ENCODE results near the gene FBLN1.

FBLN1 gene

GRCh38 chr22:45640291-45640940, 137.7 kb downstream of the FBLN1 start:
- no peak for DNase-seq (ENCODE audit: low spot score)

GRCh38 chr22:45640941-45641621, 138.4 kb downstream of the FBLN1 start:
- no peak for DNase-seq (ENCODE audit: low spot score)

DNA sequence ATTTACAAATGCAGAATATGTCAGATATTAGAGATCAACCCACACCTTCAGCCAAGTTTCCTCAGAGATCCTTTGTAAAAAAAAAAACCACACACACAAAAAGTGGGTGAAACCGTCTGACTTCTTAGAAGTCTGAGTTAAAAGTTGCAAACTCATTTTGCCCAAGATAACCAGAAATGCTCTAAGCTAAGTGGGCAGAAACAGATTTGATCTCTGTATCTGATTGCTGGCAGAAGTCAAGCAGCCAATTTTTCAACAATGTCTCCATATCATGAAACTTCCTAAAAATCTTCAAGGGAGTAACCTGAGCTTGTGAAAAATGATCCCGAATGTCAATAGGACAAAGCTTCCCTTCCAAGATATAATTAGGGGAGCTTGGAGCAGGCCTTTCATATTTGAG, 140.3 kb downstream of the FBLN1 start:
- peak; percentile 19 for DNase-seq (ENCODE audit: low spot score)

GRCh38 chr22:45644714-45645113, 142.0 kb downstream of the FBLN1 start:
- DNase-seq (ENCODE audit: low spot score): no peak

GRCh38 chr22:45645150-45645525, 142.5 kb downstream of the FBLN1 start:
- no peak for DNase-seq (ENCODE audit: low spot score)

DNA sequence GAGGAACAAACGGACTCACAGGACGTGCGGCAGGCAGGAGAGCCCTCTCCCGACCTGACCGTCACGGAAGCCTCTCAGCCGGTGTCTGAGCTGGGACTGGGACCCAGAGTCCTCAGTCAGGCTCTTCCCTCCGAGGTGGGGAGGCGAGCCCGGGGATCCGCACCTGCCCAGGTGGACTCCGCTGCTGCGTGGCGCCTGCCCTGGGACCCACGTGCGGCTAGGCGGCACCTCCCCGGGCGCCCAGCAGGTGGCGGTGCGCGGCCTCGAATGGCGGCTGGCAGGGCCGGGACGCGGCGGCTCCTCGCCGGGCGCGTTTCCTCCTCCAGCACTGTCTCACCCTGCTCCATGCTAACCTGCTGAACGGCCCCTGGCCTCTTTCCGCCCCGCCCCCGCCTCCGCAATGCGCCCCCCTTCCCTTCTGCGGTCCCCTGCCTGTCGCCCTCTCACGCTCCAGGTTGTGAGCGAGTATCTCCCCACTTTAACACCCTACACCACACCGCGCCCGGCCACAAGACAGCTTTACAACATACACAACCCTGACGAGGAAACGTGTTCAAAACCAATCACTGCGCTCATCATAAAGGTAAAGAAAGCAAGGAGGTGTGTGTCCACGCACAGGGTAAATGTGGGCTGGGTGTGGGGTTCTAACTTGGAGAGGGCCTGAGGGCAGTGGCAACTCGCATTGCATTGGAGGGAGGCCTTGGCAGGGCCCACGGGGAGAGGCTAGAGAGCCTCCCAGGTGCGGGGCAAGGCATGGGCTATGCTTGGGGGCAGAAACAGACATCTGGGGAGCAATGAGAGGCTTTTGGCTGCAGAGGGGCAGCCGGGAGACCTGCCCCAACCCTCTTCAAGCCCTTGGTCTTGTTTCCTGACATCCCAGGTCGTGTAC, 143.1 kb downstream of the FBLN1 start:
- peak; percentile 82 for DNase-seq (ENCODE audit: low spot score)

GRCh38 chr22:45647532-45648225, 145.0 kb downstream of the FBLN1 start:
- no peak for DNase-seq (ENCODE audit: low spot score)

DNA sequence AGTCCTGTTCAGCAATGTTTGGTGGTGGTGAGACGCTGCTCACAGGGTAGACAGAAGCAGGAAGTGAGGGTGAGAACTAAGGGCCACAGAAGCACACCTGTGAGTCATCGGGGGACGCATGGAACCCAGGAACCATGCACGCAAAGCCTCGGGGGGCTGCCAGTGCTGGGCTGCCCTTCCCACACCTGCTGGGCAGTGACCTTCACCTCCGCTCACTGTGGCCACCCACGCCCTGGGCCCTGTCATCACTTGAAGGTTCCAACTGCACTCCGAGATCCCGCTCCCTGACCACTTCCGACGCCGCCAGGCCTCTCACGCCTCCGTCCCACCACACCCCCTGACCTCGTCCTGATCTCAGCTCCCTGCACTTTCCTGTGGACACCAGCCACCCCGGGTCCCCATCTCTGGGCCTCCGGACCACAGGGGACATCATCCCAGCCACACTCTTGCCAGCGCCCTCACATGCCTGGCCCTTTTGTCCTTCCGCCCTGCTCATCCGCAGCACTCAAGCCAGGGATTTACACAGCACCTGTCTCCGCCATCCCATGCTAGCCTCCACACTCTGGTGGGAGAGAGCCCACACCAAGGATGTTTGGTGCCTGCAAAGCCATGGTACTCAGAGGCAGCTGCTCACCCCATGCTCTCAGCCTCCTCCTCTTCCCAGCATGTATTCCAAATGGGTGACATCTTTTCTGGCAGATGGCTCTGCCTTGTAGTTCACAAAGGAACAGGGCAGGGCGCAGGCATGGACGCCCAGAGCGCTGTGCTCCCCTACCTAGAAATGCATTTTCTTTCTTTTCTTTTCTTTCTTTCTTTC, 145.8 kb downstream of the FBLN1 start:
- no peak for DNase-seq (ENCODE audit: low spot score)

- no peak for DNase-seq (ENCODE audit: low spot score)
Measured at GRCh38 chr22:45649809-45650208, 147.1 kb downstream of the FBLN1 start.

DNA sequence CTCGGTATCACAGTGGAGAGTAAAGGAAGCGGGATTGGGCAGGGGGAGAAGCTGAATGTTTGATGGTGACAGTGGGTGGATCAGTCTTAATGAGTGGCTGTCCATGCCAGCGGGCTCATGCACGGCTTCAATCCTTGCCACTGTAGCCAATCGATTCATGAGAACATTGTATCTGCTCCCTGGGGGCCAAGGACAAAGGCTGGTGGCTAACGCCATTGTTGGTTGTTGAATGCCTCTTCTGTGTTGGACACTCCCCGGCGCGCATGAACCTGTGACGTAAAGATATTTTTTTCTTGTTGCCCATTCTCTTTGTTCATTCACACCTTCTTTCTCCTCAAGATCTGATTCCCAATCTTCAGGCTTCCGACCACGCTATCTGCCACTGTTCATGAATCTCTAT, 148.0 kb downstream of the FBLN1 start:
- no peak for DNase-seq (ENCODE audit: low spot score)

Measured in activated CD4-positive, alpha-beta T cell treated with anti-CD3 and anti-CD28 coated beads, Interleukin-2, Interleukin-4, amounts not matched to agents 100 ng/mL and 50 ng/mL, durations not matched to agents 16 hours and 8 hours (primary cell).